B cell (primary cell): ENCODE data around the gene GALNT17.

Experiments
- EZH2 ChIP-seq: IDR thresholded peaks from 2 replicates; pipeline ENCODE4 v1.6.1; 2012; ENCODE audit warnings: borderline replicate concordance, low read depth, mild to moderate bottlenecking, moderate library complexity, low read length; ENCODE audit not compliant: insufficient read depth, poor library complexity, severe bottlenecking
- TF ChIP-seq, protein P1 (sequence below): fragments of 200-600 bp; IDR thresholded peaks from one replicate; pipeline ENCODE4 v1.8.0; 2022; ENCODE audit warnings: antibody characterized with exemption, mild to moderate bottlenecking

DNA sequence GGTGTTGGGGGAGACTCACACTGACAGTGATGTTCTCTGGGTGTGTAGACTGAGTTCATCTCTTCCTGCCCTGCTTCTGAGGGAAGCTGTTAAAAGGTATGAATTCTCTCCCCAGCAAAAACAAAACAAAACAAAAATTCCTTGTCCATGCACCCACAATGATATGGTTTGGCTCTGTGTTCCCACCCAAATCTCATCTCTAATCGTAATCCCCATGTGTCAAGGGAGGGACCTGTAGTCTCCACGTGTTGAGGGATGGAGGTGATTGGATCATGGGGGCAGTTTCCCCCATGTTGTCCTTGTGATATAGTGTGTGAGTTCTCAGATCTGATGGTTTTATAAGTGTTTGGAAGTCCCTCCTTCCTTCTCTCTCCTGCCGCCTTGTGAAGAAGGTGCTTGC lies 245.5 kb downstream of the GALNT17 start:
- TF ChIP-seq, protein P1, sequence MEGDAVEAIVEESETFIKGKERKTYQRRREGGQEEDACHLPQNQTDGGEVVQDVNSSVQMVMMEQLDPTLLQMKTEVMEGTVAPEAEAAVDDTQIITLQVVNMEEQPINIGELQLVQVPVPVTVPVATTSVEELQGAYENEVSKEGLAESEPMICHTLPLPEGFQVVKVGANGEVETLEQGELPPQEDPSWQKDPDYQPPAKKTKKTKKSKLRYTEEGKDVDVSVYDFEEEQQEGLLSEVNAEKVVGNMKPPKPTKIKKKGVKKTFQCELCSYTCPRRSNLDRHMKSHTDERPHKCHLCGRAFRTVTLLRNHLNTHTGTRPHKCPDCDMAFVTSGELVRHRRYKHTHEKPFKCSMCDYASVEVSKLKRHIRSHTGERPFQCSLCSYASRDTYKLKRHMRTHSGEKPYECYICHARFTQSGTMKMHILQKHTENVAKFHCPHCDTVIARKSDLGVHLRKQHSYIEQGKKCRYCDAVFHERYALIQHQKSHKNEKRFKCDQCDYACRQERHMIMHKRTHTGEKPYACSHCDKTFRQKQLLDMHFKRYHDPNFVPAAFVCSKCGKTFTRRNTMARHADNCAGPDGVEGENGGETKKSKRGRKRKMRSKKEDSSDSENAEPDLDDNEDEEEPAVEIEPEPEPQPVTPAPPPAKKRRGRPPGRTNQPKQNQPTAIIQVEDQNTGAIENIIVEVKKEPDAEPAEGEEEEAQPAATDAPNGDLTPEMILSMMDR, result no peak
- no peak for TF ChIP-seq EZH2
